ENCODE results near the gene WDR86.

WDR86 gene

GRCh38 chr7:151436446-151437158, 26.8 kb upstream of the WDR86 start:
- TF ChIP-seq CTCF (IDR thresholded peaks at IDR 0.05; ENCODE audit: extremely low read depth, insufficient read depth, missing control alignments) = no peak
- in situ Hi-C loops (cut with MboI; ENCODE audit: low pct_unique_long_range_greater_than_20kb, low sequenced_read_pairs, unreplicated experiment) = no loop called here
- no peak for DNase-seq (ENCODE audit: low spot score)

GRCh38 chr7:151435971-151436370, 26.1 kb upstream of the WDR86 start:
- in situ Hi-C loops (cut with MboI; ENCODE audit: low pct_unique_long_range_greater_than_20kb, low sequenced_read_pairs, unreplicated experiment) = no loop called here
- TF ChIP-seq CTCF (IDR thresholded peaks at IDR 0.05; ENCODE audit: extremely low read depth, insufficient read depth, missing control alignments) = no peak
- DNase-seq (ENCODE audit: low spot score) = no peak

GRCh38 chr7:151435103-151435916, 25.5 kb upstream of the WDR86 start:
- TF ChIP-seq CTCF (IDR thresholded peaks at IDR 0.05; ENCODE audit: extremely low read depth, insufficient read depth, missing control alignments) = no peak
- no peak for DNase-seq (ENCODE audit: low spot score)
- in situ Hi-C loops (cut with MboI; ENCODE audit: low pct_unique_long_range_greater_than_20kb, low sequenced_read_pairs, unreplicated experiment) = no loop called here

GRCh38 chr7:151434549-151434948, 24.7 kb upstream of the WDR86 start:
- DNase-seq (ENCODE audit: low spot score) = no peak
- no peak for TF ChIP-seq CTCF (IDR thresholded peaks at IDR 0.05; ENCODE audit: extremely low read depth, insufficient read depth, missing control alignments)
- in situ Hi-C loops (cut with MboI; ENCODE audit: low pct_unique_long_range_greater_than_20kb, low sequenced_read_pairs, unreplicated experiment) = no loop called here

GRCh38 chr7:151433721-151434400, 24.0 kb upstream of the WDR86 start:
- no peak for DNase-seq (ENCODE audit: low spot score)
- TF ChIP-seq CTCF (IDR thresholded peaks at IDR 0.05; ENCODE audit: extremely low read depth, insufficient read depth, missing control alignments) = no peak
- in situ Hi-C loops (cut with MboI; ENCODE audit: low pct_unique_long_range_greater_than_20kb, low sequenced_read_pairs, unreplicated experiment) = no loop called here

- in situ Hi-C loops (cut with MboI; ENCODE audit: low pct_unique_long_range_greater_than_20kb, low sequenced_read_pairs, unreplicated experiment) = no loop called here
- peak; percentile 86 for DNase-seq (ENCODE audit: low spot score)
- TF ChIP-seq CTCF (IDR thresholded peaks at IDR 0.05; ENCODE audit: extremely low read depth, insufficient read depth, missing control alignments) = peak; percentile 18
These were observed 23.1 kb upstream of the WDR86 start for GRCh38 chr7:151432658-151433521.
